GM21737 (cell line): ENCODE results near the gene RPL32.

ENCODE experiments used
- ATAC-seq: cut with Tn5 transposase; IDR thresholded peaks from one replicate; pipeline ENCODE4 v1.9.1; 2021; ENCODE audit warnings: mild to moderate bottlenecking, moderate library complexity; ENCODE audit not compliant: unreplicated experiment

RPL32 gene

GRCh38 chr3:12833222-12834161 lies 7.9 kb downstream of the RPL32 start:
- ATAC-seq: no peak

- ATAC-seq: no peak
Observed at GRCh38 chr3:12832350-12833221, 8.8 kb downstream of the RPL32 start.

GRCh38 chr3:12831301-12831866 lies 10.0 kb downstream of the RPL32 start:
- ATAC-seq: no peak

- no peak for ATAC-seq
Observed at GRCh38 chr3:12830785-12831156, 10.6 kb downstream of the RPL32 start.

- no peak for ATAC-seq
Observed at GRCh38 chr3:12829886-12830784, 11.2 kb downstream of the RPL32 start.

GRCh38 chr3:12829404-12829803 lies 12.0 kb downstream of the RPL32 start:
- ATAC-seq: no peak

- no peak for ATAC-seq
Observed at GRCh38 chr3:12828751-12829150, 12.6 kb downstream of the RPL32 start.

- no peak for ATAC-seq
Observed at GRCh38 chr3:12825156-12825555, 16.2 kb downstream of the RPL32 start.

GRCh38 chr3:12824299-12824698 lies 17.1 kb downstream of the RPL32 start:
- no peak for ATAC-seq

GRCh38 chr3:12822725-12823373 lies 18.5 kb downstream of the RPL32 start:
- no peak for ATAC-seq

GRCh38 chr3:12818773-12819172 lies 22.6 kb downstream of the RPL32 start:
- no peak for ATAC-seq

- no peak for ATAC-seq
Observed at GRCh38 chr3:12818273-12818672, 23.1 kb downstream of the RPL32 start.

- no peak for ATAC-seq
Observed at GRCh38 chr3:12817343-12817710, 24.0 kb downstream of the RPL32 start.

- ATAC-seq: no peak
Observed at GRCh38 chr3:12816521-12817342, 24.6 kb downstream of the RPL32 start.

GRCh38 chr3:12815719-12816118 lies 25.6 kb downstream of the RPL32 start:
- no peak for ATAC-seq

- no peak for ATAC-seq
Observed at GRCh38 chr3:12815078-12815477, 26.3 kb downstream of the RPL32 start.

GRCh38 chr3:12813967-12814366 lies 27.4 kb downstream of the RPL32 start:
- ATAC-seq: no peak

- no peak for ATAC-seq
Observed at GRCh38 chr3:12812812-12813211, 28.6 kb downstream of the RPL32 start.

- ATAC-seq: no peak
Observed at GRCh38 chr3:12810961-12811360, 30.4 kb downstream of the RPL32 start.
